Subcutaneous abdominal adipose tissue (tissue), 5 donors: ENCODE measurements around the gene HNRNPA2B1.
"Not testable (repeated sequence)": the region's sequence is repeated elsewhere in the genome, so short reads cannot be mapped to it uniquely, and the experiment has no call there.

Source experiments
- H3K27ac ChIP-seq: one replicate; pipeline ENCODE4 v1.7.0; 2013; ENCODE audit warnings: low read depth, mild to moderate bottlenecking, inconsistent platforms, low read length, moderate library complexity
- H3K27me3 ChIP-seq, 5 donors: one replicate each; pipeline ENCODE4 v1.7.0; 2013; ENCODE audit warnings: low read length in 5 of 5, inconsistent platforms in 1 of 5; ENCODE audit not compliant: control insufficient read depth in 5 of 5, insufficient read depth in 4 of 5
- H3K36me3 ChIP-seq, 5 donors: one replicate each; pipeline ENCODE4 v1.7.0; 2013; ENCODE audit warnings: low read length in 5 of 5; ENCODE audit not compliant: control insufficient read depth in 5 of 5, insufficient read depth in 5 of 5
- H3K4me1 ChIP-seq, 5 donors: one replicate each; pipeline ENCODE4 v1.7.0; 2013; ENCODE audit warnings: low read length in 5 of 5, mild to moderate bottlenecking in 3 of 5, moderate library complexity in 1 of 5; ENCODE audit not compliant: control insufficient read depth in 5 of 5, insufficient read depth in 5 of 5
- H3K4me3 ChIP-seq, 5 donors: one replicate each; pipeline ENCODE4 v1.7.0; 2013; ENCODE audit warnings: low read length in 5 of 5, low read depth in 1 of 5
- H3K9ac ChIP-seq, 5 donors: one replicate each; pipeline ENCODE4 v1.7.0; 2013; ENCODE audit warnings: low read length in 5 of 5, mild to moderate bottlenecking in 4 of 5, moderate library complexity in 3 of 5
- H3K9me3 ChIP-seq, 5 donors: one replicate each; pipeline ENCODE4 v1.7.0; 2013; ENCODE audit warnings: low read length in 5 of 5; ENCODE audit not compliant: control insufficient read depth in 5 of 5
- donor health status: healthy.
- donor health status: healthy.
- donor health status: healthy.
- donor health status: healthy.
- donor health status: healthy.

HNRNPA2B1 gene

DNA sequence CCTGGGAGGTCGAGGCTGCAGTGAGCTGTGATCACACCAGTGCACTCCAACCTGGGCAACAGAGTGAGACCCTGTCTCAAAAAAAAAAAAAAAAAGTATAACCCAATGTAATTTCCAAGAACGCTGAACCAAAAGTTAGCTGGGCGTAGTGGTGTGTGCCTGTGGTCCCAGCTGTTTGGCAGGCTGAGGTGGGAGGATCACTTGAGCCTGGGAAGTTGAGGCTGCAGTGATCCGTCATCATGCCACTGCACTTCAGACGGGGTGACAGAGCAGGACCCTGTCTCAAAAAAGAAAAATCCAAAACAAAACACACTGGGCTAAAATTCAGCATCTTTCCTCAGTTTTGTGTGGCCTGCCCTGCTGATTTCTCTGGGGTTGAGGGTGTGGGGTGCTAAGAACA lies 21.1 kb downstream of the HNRNPA2B1 start:
- H3K9me3 ChIP-seq = no peaks in the 10 kb centered on the region
- no peak overlapping the region for H3K4me3 ChIP-seq
- no peaks in the 10 kb centered on the region for H3K36me3 ChIP-seq
- no peaks in the 10 kb centered on the region for H3K27me3 ChIP-seq
- H3K9ac ChIP-seq = no peak overlapping the region
- peaks cover 0 to 7% (median 4%) of the 10 kb centered on the region in 5 donors for H3K4me1 ChIP-seq
- H3K27ac ChIP-seq = no peak overlapping the region

- Histone ChIP-seq H3K36me3 (no peaks in the 10 kb centered on the region), H3K4me1 (peaks cover 0 to 7% (median 4%) of the 10 kb centered on the region in 5 donors), H3K9me3 (no peaks in the 10 kb centered on the region), H3K27me3 (no peaks in the 10 kb centered on the region), H3K9ac (no peak overlapping the region), H3K27ac (no peak overlapping the region), H3K4me3 (no peak overlapping the region)
These were observed 22.1 kb downstream of the HNRNPA2B1 start for GRCh38 chr7:26178272-26178960.

DNA sequence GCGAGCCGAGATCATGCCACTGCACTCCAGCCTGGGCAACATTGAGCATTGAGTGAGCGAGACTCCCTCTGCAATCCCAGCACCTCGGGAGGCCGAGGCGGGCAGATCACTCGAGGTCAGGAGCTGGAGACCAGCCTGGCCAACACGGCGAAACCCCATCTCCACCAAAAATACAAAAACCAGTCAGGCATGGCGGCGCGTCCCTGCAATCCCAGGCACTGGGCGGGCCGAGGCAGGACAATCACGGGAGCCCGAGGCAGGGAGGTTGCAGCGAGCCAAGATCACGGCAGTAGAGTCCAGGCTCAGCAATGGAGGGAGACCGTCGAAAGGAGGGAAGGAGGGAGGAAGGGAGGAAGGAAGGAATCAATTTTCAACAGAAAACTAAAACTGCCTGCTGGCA lies 23.3 kb downstream of the HNRNPA2B1 start:
- H3K27me3 ChIP-seq = not testable (repeated sequence)

DNA sequence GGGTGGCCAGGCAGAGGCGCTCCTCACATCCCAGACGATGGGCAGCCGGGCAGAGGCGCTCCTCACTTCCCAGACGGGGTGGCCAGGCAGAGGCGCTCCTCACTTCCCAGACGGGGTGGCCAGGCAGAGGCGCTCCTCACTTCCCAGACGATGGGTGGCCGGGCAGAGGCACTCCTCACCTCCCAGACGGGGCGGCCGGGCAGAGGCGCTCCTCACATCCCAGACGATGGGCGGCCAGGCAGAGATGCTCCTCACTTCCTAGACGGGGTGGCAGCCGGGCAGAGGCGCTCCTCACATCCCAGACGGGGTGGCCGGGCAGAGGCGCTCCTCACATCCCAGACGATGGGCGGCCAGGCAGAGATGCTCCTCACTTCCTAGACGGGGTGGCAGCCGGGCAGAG lies 23.9 kb downstream of the HNRNPA2B1 start:
- H3K27me3 ChIP-seq, H3K27ac ChIP-seq, H3K4me3 ChIP-seq, H3K9me3 ChIP-seq, H3K4me1 ChIP-seq, H3K36me3 ChIP-seq, H3K9ac ChIP-seq: not testable (repeated sequence)

More for the DNA sequence above, 23.3 kb downstream of the HNRNPA2B1 start:
- H3K9me3 ChIP-seq, H3K4me1 ChIP-seq, H3K4me3 ChIP-seq, H3K27ac ChIP-seq, H3K9ac ChIP-seq, H3K36me3 ChIP-seq: not testable (repeated sequence)

- not testable (repeated sequence) for H3K27ac ChIP-seq, H3K27me3 ChIP-seq, H3K9ac ChIP-seq, H3K9me3 ChIP-seq, H3K36me3 ChIP-seq, H3K4me3 ChIP-seq, H3K4me1 ChIP-seq
These were observed 24.6 kb downstream of the HNRNPA2B1 start for GRCh38 chr7:26175903-26176302.

DNA sequence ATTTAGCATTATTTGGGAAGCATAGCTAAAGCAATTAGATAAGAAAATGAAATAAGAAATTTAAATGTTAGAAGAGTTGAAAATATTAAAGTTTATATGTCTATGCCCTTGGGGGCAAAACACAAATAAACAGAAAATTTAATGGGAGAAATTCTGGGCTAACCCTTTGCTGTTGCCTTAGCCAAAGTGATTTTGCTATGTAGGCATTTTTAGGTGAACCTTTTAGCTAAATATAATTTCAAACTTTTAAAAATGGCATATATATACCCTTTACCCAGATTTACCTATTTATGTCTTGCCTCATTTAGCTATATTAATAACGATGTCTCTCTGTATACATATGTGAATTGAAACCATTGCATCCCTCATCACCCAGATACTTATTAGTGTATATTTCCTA lies 28.5 kb downstream of the HNRNPA2B1 start:
- H3K4me1 ChIP-seq = no peaks in the 10 kb centered on the region
- no peak overlapping the region for H3K9ac ChIP-seq
- no peak overlapping the region for H3K27ac ChIP-seq
- no peaks in the 10 kb centered on the region for H3K36me3 ChIP-seq
- H3K27me3 ChIP-seq = peaks cover 0 to 3% (median 0%) of the 10 kb centered on the region in 5 donors
- H3K4me3 ChIP-seq = no peak overlapping the region
- peaks cover 0 to 5% (median 0%) of the 10 kb centered on the region in 5 donors for H3K9me3 ChIP-seq

GRCh38 chr7:26171601-26172000 lies 28.9 kb downstream of the HNRNPA2B1 start:
- Histone ChIP-seq H3K9me3 (peaks cover 0 to 5% (median 0%) of the 10 kb centered on the region in 5 donors), H3K4me1 (no peaks in the 10 kb centered on the region), H3K9ac (no peak overlapping the region), H3K36me3 (no peaks in the 10 kb centered on the region), H3K27me3 (peaks cover 0 to 3% (median 0%) of the 10 kb centered on the region in 5 donors), H3K4me3 (no peak overlapping the region), H3K27ac (no peak overlapping the region)

DNA sequence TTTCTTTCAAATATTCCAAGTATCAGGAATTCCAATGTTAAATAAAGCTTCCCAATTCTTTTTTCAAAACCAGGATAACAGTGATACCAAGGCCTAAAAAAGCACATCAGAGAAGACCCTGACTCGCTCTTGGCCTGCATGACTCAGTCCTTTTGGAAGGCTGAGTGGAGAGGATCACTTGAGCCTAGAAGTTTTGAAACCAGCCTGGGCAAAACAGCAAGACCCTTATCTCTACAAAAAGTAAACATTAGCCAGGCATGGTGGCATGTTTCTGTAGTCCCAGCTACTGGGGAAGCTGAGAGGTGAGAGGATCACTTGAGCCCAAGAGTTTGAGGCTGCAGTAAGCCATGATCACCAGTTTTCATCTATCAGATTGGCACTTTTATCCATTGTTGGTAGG lies 29.9 kb downstream of the HNRNPA2B1 start:
- no peak overlapping the region for H3K4me3 ChIP-seq
- H3K4me1 ChIP-seq = no peaks in the 10 kb centered on the region
- peaks cover 0 to 5% (median 0%) of the 10 kb centered on the region in 5 donors for H3K9me3 ChIP-seq
- H3K27ac ChIP-seq = no peak overlapping the region
- peaks cover 0 to 5% (median 2%) of the 10 kb centered on the region in 5 donors for H3K27me3 ChIP-seq
- no peak overlapping the region for H3K9ac ChIP-seq
- H3K36me3 ChIP-seq = no peaks in the 10 kb centered on the region

- H3K4me1 ChIP-seq = no peaks in the 10 kb centered on the region
- H3K27me3 ChIP-seq = peaks cover 0 to 5% (median 2%) of the 10 kb centered on the region in 5 donors
- no peak overlapping the region for H3K27ac ChIP-seq
- H3K9ac ChIP-seq = no peak overlapping the region
- H3K4me3 ChIP-seq = no peak overlapping the region
- H3K9me3 ChIP-seq = peaks cover 0 to 5% (median 0%) of the 10 kb centered on the region in 5 donors
- no peaks in the 10 kb centered on the region for H3K36me3 ChIP-seq
These were observed 31.3 kb downstream of the HNRNPA2B1 start for GRCh38 chr7:26169271-26169670.

DNA sequence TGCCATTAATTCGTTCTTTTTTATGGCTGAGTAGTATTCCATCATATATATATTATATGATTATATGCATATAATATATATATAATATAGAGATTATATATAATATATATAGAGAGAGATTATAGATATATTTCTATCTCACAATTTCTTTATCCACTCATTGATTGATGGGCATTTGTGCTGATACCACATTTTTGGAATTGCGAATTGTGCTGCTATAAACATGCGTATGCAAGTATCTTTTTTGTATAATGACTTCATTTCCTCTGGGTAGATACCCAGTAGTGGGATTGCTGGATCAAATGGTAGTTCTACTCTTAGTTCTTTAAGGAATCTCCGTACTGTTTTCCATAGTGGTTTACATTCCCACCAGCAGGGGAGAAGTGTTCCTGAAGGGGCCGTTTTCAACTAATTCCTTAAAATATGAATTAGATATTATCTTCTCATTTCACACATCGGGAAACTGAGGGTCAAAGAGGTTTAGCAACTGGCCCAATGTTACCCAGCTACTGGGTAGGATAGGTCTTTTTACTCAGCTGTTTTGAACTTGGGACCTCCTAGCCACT lies 32.0 kb downstream of the HNRNPA2B1 start:
- H3K9me3 ChIP-seq = peaks cover 0 to 5% (median 0%) of the 10 kb centered on the region in 5 donors
- peaks cover 0 to 5% (median 2%) of the 10 kb centered on the region in 5 donors for H3K27me3 ChIP-seq
- no peak overlapping the region for H3K4me3 ChIP-seq

More for the DNA sequence above, 32.0 kb downstream of the HNRNPA2B1 start:
- Histone ChIP-seq H3K27ac (no peak overlapping the region), H3K4me1 (no peaks in the 10 kb centered on the region), H3K9ac (no peak overlapping the region), H3K36me3 (no peaks in the 10 kb centered on the region)
